IPS-NIHi11 (cell line): ENCODE data around the gene RNU6-9.

Experiments used
- DNase-seq: peaks from one replicate; pipeline ENCODE4 v3.0.0; 2012; ENCODE audit warnings: mixed read lengths, low spot score

Gene RNU6-9

GRCh38 chr19:936175-936546, 42.9 kb downstream of the RNU6-9 start:
- DNase-seq: no peak

GRCh38 chr19:937259-937694, 44.0 kb downstream of the RNU6-9 start:
- no peak for DNase-seq

GRCh38 chr19:938233-938923, 45.1 kb downstream of the RNU6-9 start:
- no peak for DNase-seq

- no peak for DNase-seq
Measured at GRCh38 chr19:939439-939838, 46.2 kb downstream of the RNU6-9 start.

- DNase-seq: no peak
Measured at GRCh38 chr19:939922-940321, 46.6 kb downstream of the RNU6-9 start.

- no peak for DNase-seq
Measured at GRCh38 chr19:940591-941291, 47.5 kb downstream of the RNU6-9 start.

- DNase-seq: no peak
Measured at GRCh38 chr19:941292-942132, 48.2 kb downstream of the RNU6-9 start.

- no peak for DNase-seq
Measured at GRCh38 chr19:942133-942645, 48.9 kb downstream of the RNU6-9 start.
